Gastroesophageal sphincter (tissue), 4 donors: ENCODE results near the gene SYCP2L. TPM values are rescaled to one million over a fixed set of nuclear protein-coding genes. Genes with fewer than 3 reads are reported as not detected.
"Not testable (repeated sequence)": the region's sequence is repeated elsewhere in the genome, so short reads cannot be mapped to it uniquely, and the experiment has no call there.

ENCODE experiments used
- ATAC-seq: fragments of 150-250 bp; one replicate; pipeline ENCODE4 v1.9.1; 2016; ENCODE audit warnings: mild to moderate bottlenecking, moderate library complexity
- H3K27ac ChIP-seq, 4 donors: fragments of 200-600 bp; sonication (generic) in 3 of 4; 1 replicate in 3 of 4; 2 replicates in 1 of 4; pipeline ENCODE4 v1.5.1; 2016 to 2019
- H3K27me3 ChIP-seq: fragments of 200-600 bp; sonication (generic); one replicate; pipeline ENCODE4 v1.5.1; 2019
- H3K36me3 ChIP-seq, 2 donors: fragments of 200-600 bp; sonication (generic); one replicate each; pipeline ENCODE4 v1.5.1; 2019; ENCODE audit warnings: control low read depth in 1 of 2
- H3K4me1 ChIP-seq, 3 donors: fragments of 200-600 bp; sonication (generic); 1 replicate in 2 of 3; 2 replicates in 1 of 3; pipeline ENCODE4 v1.5.1; 2016 to 2019; ENCODE audit warnings: control low read depth in 2 of 3
- H3K4me3 ChIP-seq, 2 donors: fragments of 200-600 bp; sonication (generic); one replicate each; pipeline ENCODE4 v1.5.1; 2019; ENCODE audit warnings: mild to moderate bottlenecking in 1 of 2, moderate library complexity in 1 of 2
- H3K9me3 ChIP-seq, 3 donors: fragments of 200-600 bp; sonication (generic); one replicate each; pipeline ENCODE4 v1.5.1; 2017 to 2019; ENCODE audit warnings: control low read depth in 2 of 3
- CTCF ChIP-seq, 4 experiments: fragments of 200-600 bp in 2 of 4; fragments of 450-650 bp in 2 of 4; sonication (generic) in 1 of 4; IDR thresholded peaks; one replicate each; pipeline ENCODE4 v1.5.1; 2017 to 2019; ENCODE audit warnings: antibody characterized with exemption in 4 of 4, mild to moderate bottlenecking in 2 of 4, moderate library complexity in 2 of 4
- EP300 ChIP-seq: sonication (generic); formaldehyde crosslinking; IDR thresholded peaks from one replicate; pipeline ENCODE4 v1.6.1; 2017; ENCODE audit warnings: antibody characterized with exemption, mild to moderate bottlenecking
- POLR2A ChIP-seq, 2 donors: fragments of 450-650 bp; IDR thresholded peaks; one replicate each; pipeline ENCODE4 v1.6.1; 2017; ENCODE audit warnings: antibody characterized with exemption in 2 of 2, mild to moderate bottlenecking in 2 of 2, moderate library complexity in 1 of 2
- POLR2AphosphoS5 ChIP-seq: sonication (generic); formaldehyde crosslinking; IDR thresholded peaks from one replicate; pipeline ENCODE4 v1.6.1; 2017; ENCODE audit warnings: antibody characterized with exemption
- WGBS, 2 donors: methylation state at CpG; one replicate each; pipeline ENCODE4 v1.1.5; 2018; ENCODE audit warnings: low coverage in 1 of 2; 5-methylcytosine and 5-hydroxymethylcytosine counted together
- total RNA-seq, 4 donors: library from RNA; depleted of rRNA; stranded (reverse); fragments of >200 nt; gene quantifications; one replicate each; pipeline ENCODE4 v1.1.0, GENCODE V29; 2016

SYCP2L gene
- total RNA-seq, 4 donors from 2014 or later, result 0.40 to 5.7 (median 1.6) TPM

DNA sequence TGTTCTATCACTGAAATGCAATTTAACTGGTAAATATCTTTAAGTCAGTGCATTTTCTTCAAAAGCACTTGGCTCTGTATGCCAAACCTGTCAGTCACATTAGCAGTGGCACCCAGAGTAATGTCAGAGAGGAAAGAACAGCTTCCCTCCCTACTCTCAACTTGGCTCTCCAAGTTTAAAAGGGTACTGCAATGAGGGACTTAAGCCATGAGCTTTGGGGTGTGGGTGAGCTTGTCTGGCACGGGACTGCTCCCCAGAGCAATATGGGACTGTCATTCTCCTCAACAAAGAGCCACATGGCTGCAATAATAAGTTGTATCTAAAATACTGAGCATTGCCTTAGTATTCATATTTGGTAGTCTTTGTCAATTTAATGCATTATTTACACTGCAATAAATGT, 9.0 kb upstream of the SYCP2L start:
- H3K27ac ChIP-seq, result no peak overlapping the region
- TF ChIP-seq POLR2A (IDR thresholded peaks at IDR 0.05) (no peak), POLR2AphosphoS5 (no peak)
- no peak overlapping the region for H3K4me3 ChIP-seq
- WGBS, 2 donors, result 75 to 100% methylated on average over 1 of the region's 1 CpG
- no peak for ATAC-seq
- H3K4me1 ChIP-seq, result peaks cover 0 to 14% (median 0%) of the 10 kb centered on the region in 3 donors
- peaks cover 33% of the 10 kb centered on the region for H3K27me3 ChIP-seq
- no peaks in the 10 kb centered on the region for H3K36me3 ChIP-seq
- no peaks in the 10 kb centered on the region for H3K9me3 ChIP-seq

DNA sequence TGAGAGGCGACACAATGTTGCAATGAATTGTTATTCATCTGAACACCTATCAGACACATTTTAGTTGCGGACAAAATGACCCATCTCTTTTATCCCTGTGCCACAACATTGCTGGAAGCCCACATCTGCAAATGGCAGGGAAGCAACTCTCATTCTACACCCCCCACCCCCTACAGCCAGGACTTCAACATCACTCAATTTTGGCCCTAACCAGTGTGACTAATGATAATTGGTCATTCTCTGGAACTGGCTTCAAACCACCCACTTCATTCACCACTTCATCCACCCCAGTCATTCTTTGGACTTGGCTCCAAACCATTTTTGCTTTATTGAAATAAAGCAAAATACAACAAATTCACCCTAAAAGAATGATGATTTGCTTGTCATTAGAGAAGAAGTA, 6.5 kb upstream of the SYCP2L start:
- H3K4me3 ChIP-seq, result no peak overlapping the region
- 78% methylated on average over 2 of the region's 2 CpGs; no CpG with 5 or more reads in 1 of the 2 donors for whole genome bisulfite sequencing, 2 donors
- H3K9me3 ChIP-seq, result no peaks in the 10 kb centered on the region
- no peaks in the 10 kb centered on the region for H3K36me3 ChIP-seq
- peaks cover 0 to 25% (median 0%) of the 10 kb centered on the region in 3 donors for H3K4me1 ChIP-seq
- H3K27ac ChIP-seq, result no peak overlapping the region
- no peak for TF ChIP-seq POLR2AphosphoS5
- no peak for TF ChIP-seq CTCF (IDR thresholded peaks at IDR 0.05)
- TF ChIP-seq POLR2A (IDR thresholded peaks at IDR 0.05), result no peak
- no peak for TF ChIP-seq EP300
- ATAC-seq, result no peak
- H3K27me3 ChIP-seq, result peaks cover 58% of the 10 kb centered on the region

GRCh38 chr6:10882253-10882630, 4.6 kb upstream of the SYCP2L start:
- Histone ChIP-seq H3K4me1 (peaks cover 0 to 35% (median 4%) of the 10 kb centered on the region in 3 donors), H3K27me3 (peaks cover 77% of the 10 kb centered on the region), H3K4me3 (peak overlapping the region in 1 of 2 donors; percentile 14)
- not testable (repeated sequence) for H3K27ac ChIP-seq, H3K36me3 ChIP-seq, H3K9me3 ChIP-seq, ATAC-seq
- WGBS, 2 donors, result 18 to 27% methylated on average over 8 to 14 of the region's 14 CpGs

DNA sequence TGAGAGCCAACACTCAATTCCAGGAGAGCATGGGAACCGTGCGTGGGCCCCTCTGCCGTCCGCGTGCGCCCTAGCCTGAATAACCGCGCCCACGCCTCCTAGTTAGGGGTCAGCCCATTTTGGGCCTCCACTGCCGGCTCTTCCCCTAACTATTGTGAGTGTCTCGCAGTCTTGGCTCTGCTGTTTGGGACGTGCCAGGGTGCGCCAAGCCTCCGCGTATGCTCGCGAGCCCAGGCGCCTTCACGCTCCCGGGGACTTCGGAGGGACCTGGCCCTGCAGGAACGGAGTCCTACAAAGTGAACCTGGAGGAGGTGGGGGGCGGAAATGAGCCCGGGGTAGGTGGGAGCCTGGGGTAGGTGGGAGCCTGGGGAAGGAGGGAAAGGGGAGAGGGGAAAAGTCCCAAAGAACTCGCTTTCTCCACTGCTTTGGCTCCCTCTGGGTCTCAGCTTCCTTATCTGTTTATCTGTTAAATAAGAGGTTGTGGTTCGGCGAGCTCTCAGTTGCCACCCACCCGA, 4.1 kb upstream of the SYCP2L start:
- Histone ChIP-seq H3K9me3 (peaks cover 0 to 4% (median 0%) of the 10 kb centered on the region in 3 donors), H3K36me3 (no peaks in the 10 kb centered on the region), H3K4me1 (peaks cover 0 to 35% (median 4%) of the 10 kb centered on the region in 3 donors), H3K4me3 (peak overlapping the region in 1 of 2 donors; percentile 14), H3K27me3 (peaks cover 82% of the 10 kb centered on the region), H3K27ac (no peak overlapping the region)
- ATAC-seq, result no peak
- WGBS, 2 donors, result 0 to 5% methylated on average over 1 to 13 of the region's 28 CpGs
- TF ChIP-seq POLR2AphosphoS5, result no peak
- TF ChIP-seq EP300, result no peak
- TF ChIP-seq POLR2A (IDR thresholded peaks at IDR 0.05), result no peak

DNA sequence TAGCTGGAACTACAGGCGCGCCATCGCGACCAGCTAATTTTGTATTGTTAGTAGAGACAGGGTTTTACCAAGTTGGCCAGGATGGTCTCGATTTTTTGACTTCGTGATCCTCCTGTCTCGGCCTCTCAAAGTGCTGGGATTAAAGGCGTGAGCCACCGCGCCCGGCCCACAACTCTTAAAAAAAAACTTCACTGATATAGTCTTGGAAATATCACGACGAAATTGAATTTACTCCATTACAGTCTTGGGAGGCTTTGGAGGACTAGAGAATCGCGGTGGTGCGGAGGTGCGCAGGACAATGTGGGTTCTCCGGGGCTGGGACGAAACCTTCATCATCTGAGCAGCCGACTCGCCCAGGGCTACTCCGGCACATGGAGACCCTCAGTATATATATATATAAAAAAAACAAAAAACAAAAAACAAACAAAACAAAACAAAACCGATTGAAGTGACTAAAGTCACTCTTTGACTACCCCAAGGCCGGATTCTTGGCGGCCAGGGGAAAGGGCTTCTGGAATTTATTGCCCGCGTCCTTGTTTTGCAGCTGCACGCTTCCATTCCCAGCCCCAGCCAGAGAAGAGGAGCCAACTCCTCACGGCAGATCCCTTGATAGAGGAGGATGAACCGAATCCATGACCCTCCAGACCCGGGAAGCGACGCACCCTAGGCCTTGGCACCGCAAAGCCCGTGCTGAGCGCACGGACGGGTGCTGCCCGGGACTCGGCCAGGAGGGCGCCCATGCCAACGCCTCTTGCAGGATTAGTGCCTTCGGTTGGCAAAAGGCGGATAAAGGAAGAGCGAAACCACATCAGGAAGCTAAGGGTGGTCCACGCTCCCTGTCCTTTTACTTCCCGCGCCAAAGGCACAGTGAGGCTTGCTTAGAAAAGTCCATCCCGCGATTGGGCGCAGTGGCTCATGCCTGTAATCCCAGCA, 3.3 kb upstream of the SYCP2L start:
- no peak for ATAC-seq
- Histone ChIP-seq H3K4me1 (peaks cover 0 to 35% (median 4%) of the 10 kb centered on the region in 3 donors), H3K27me3 (peaks cover 87% of the 10 kb centered on the region), H3K36me3 (no peaks in the 10 kb centered on the region), H3K27ac (no peak overlapping the region), H3K4me3 (no peak overlapping the region), H3K9me3 (peaks cover 0 to 4% (median 0%) of the 10 kb centered on the region in 3 donors)
- WGBS, 2 donors, result 18 to 19% methylated on average over 14 to 23 of the region's 51 CpGs
- TF ChIP-seq POLR2AphosphoS5, result no peak
- no peak for TF ChIP-seq CTCF (IDR thresholded peaks at IDR 0.05)
- TF ChIP-seq EP300, result no peak
- TF ChIP-seq POLR2A (IDR thresholded peaks at IDR 0.05), result no peak

DNA sequence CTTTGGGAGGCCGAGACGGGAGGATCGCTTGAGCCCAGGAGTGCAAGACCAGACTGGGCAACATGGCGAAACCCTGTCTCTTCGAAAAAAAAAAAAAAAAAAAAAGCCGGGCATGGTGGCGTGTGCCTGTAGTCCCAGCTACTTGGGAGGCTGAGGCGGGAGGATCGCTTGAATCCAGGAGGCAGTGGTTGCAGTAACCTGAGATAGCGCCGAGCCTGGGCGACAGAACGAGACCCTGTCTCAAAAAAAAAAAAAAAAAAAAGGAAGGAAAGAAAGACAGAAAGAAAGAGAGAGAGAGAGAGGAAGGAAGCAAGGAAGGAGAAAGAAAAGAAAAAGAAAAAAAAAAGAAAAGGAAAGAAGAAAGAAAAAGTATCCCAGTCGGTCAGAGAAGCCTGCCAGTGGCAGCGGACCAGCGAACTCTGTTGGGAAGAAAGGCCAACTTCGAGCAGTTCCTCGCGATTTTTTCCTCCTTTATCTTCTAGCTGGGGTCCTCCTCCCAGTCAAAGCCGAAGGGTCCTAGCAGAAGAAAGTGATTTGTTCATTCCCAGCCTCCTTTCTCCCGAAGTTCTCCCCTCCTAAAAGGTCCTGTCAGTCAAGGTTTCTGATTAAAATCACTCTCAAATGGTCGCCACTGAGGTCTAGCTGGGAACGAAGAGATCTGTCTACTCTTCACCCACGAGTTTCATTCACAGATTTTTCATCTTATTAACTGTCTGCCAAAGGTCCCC, 2.4 kb upstream of the SYCP2L start:
- peaks cover 0 to 35% (median 4%) of the 10 kb centered on the region in 3 donors for H3K4me1 ChIP-seq
- H3K27ac ChIP-seq, result no peak overlapping the region
- WGBS, 2 donors, result 16 to 23% methylated on average over 7 to 12 of the region's 24 CpGs
- no peaks in the 10 kb centered on the region for H3K36me3 ChIP-seq
- H3K27me3 ChIP-seq, result peaks cover 93% of the 10 kb centered on the region
- peaks cover 0 to 4% (median 0%) of the 10 kb centered on the region in 3 donors for H3K9me3 ChIP-seq
- no peak overlapping the region for H3K4me3 ChIP-seq
- TF ChIP-seq POLR2A (IDR thresholded peaks at IDR 0.05) (no peak), EP300 (no peak), POLR2AphosphoS5 (no peak), CTCF (IDR thresholded peaks at IDR 0.05) (no peak)
- ATAC-seq, result no peak

- WGBS, 2 donors, result 20% methylated on average over 5 of the region's 11 CpGs; no CpG with 5 or more reads in 1 of the 2 donors
- not testable (repeated sequence) for H3K27ac ChIP-seq, H3K36me3 ChIP-seq, ATAC-seq
- H3K4me3 ChIP-seq, result peak overlapping the region in 1 of 2 donors; percentile 45
- peaks cover 0 to 13% (median 0%) of the 10 kb centered on the region in 3 donors for H3K9me3 ChIP-seq
- H3K27me3 ChIP-seq, result peaks cover 75% of the 10 kb centered on the region
- H3K4me1 ChIP-seq, result peaks cover 0 to 35% (median 4%) of the 10 kb centered on the region in 3 donors
Observed at GRCh38 chr6:10886365-10886690, 524 bp upstream of the SYCP2L start.
